IMR-90 (cell line): Measurements from ENCODE around the gene ENDOV. TPM values are rescaled to one million over a fixed set of nuclear protein-coding genes. Genes with fewer than 3 reads are reported as not detected.
A peak's percentile ranks its signal among the peaks of the same experiment; 100 is the strongest.

Source experiments
- ATAC-seq: fragments of 200-7000 bp; cut with Tn5 transposase; 2 replicates; pipeline ENCODE4 v1.9.1; 2020; ENCODE audit warnings: low read depth, mild to moderate bottlenecking, moderate library complexity
- BruUV-seq: library from RNA; stranded (reverse); fragments of 400-500 nt; replicated peaks from 2 replicates; lab custom pipeline; 2021; lab: Mats Ljungman, UMichigan
- CTCF ChIA-PET: fragments of 300-600 bp; formaldehyde crosslinking; extraction: SDS; loops from one replicate; lab custom pipeline; 2021; ENCODE audit warnings: antibody characterized with exemption; lab: Yijun Ruan, JAX
- POLR2A ChIA-PET: fragments of 300-600 bp; sonication (Branson Sonifier 250); formaldehyde crosslinking; loops from one replicate; lab custom pipeline; 2022; ENCODE audit warnings: antibody characterized with exemption; ENCODE audit not compliant: unreplicated experiment; lab: Charles Lee
- DNase-seq: peaks from one replicate; pipeline ENCODE4 v3.0.0; 2013
- H2AFZ ChIP-seq: replicated peaks from 2 replicates; pipeline ENCODE3; 2013; ENCODE audit warnings: low read length, mild to moderate bottlenecking; ENCODE audit not compliant: poor library complexity
- H2AK5ac ChIP-seq: 2 replicates; pipeline ENCODE4 v1.6.1; 2013; ENCODE audit warnings: low read depth, low read length, inconsistent platforms
- H2AK9ac ChIP-seq: replicated peaks from 2 replicates; pipeline ENCODE3; 2013; ENCODE audit warnings: mild to moderate bottlenecking, low read depth, low read length, moderate library complexity; ENCODE audit not compliant: poor library complexity
- H2BK120ac ChIP-seq: 2 replicates; pipeline ENCODE4 v1.6.1; 2013; ENCODE audit warnings: low read depth, low read length, inconsistent platforms
- H2BK15ac ChIP-seq: 3 replicates; pipeline ENCODE4 v1.6.1; 2013; ENCODE audit warnings: low read depth, low read length, inconsistent platforms
- H2BK20ac ChIP-seq: 2 replicates; pipeline ENCODE4 v1.6.1; 2013; ENCODE audit warnings: low read depth, mild to moderate bottlenecking, inconsistent platforms, low read length, moderate library complexity
- H2BK5ac ChIP-seq: 2 replicates; pipeline ENCODE4 v1.6.1; 2013; ENCODE audit warnings: mild to moderate bottlenecking, low read depth, low read length, inconsistent platforms; ENCODE audit not compliant: poor library complexity, severe bottlenecking
- H3K14ac ChIP-seq: replicated peaks from 2 replicates; pipeline ENCODE4 v1.6.1; 2013; ENCODE audit warnings: low read depth, low read length, inconsistent platforms
- H3K18ac ChIP-seq: 2 replicates; pipeline ENCODE4 v1.6.1; 2013; ENCODE audit warnings: low read depth, low read length, control low read depth
- H3K23ac ChIP-seq: 2 replicates; pipeline ENCODE4 v1.6.1; 2013; ENCODE audit warnings: low read depth, low read length, inconsistent platforms
- H3K27ac ChIP-seq: 2 replicates; pipeline ENCODE4 v1.5.1; 2013; ENCODE audit warnings: mild to moderate bottlenecking, control low read depth, low read length; ENCODE audit not compliant: insufficient read depth
- H3K27me3 ChIP-seq: 2 replicates; pipeline ENCODE4 v1.6.1; 2013; ENCODE audit warnings: low read length; ENCODE audit not compliant: control insufficient read depth, insufficient read depth
- H3K36me3 ChIP-seq: 2 replicates; pipeline ENCODE4 v1.6.1; 2013; ENCODE audit warnings: low read length, mixed read lengths; ENCODE audit not compliant: control insufficient read depth, insufficient read depth
- H3K4ac ChIP-seq: 2 replicates; pipeline ENCODE4 v1.6.1; 2013; ENCODE audit warnings: low read depth, low read length, inconsistent platforms
- H3K4me1 ChIP-seq: 2 replicates; pipeline ENCODE4 v1.6.1; 2013; ENCODE audit warnings: low read length, mixed read lengths; ENCODE audit not compliant: control insufficient read depth, insufficient read depth
- H3K4me2 ChIP-seq: 2 replicates; pipeline ENCODE4 v1.6.1; 2013; ENCODE audit warnings: low read depth, mild to moderate bottlenecking, control low read depth, low read length, moderate library complexity
- H3K4me3 ChIP-seq: 2 replicates; pipeline ENCODE4 v1.5.1; 2013; ENCODE audit warnings: low read depth, mild to moderate bottlenecking, control low read depth, low read length, moderate library complexity; ENCODE audit not compliant: insufficient read depth
- H3K56ac ChIP-seq: 2 replicates; pipeline ENCODE4 v1.6.1; 2013; ENCODE audit warnings: low read length, inconsistent platforms; ENCODE audit not compliant: insufficient read depth; ENCODE audit errors: extremely low read depth
- H3K79me1 ChIP-seq, 2 experiments: 2 replicates each; pipeline ENCODE4 v1.6.1; 2013; ENCODE audit warnings: low read length in 2 of 2, inconsistent platforms in 1 of 2, low read depth in 1 of 2
- H3K9ac ChIP-seq: 2 replicates; pipeline ENCODE4 v1.6.1; 2013; ENCODE audit warnings: low read depth, low read length, control low read depth
- H3K9me1 ChIP-seq: 2 replicates; pipeline ENCODE4 v1.6.1; 2013; ENCODE audit warnings: low read length, inconsistent platforms; ENCODE audit not compliant: insufficient read depth
- H3K9me3 ChIP-seq: 2 replicates; pipeline ENCODE4 v1.6.1; 2013; ENCODE audit warnings: low read length; ENCODE audit not compliant: control insufficient read depth, insufficient read depth
- H4K20me1 ChIP-seq: 2 replicates; pipeline ENCODE4 v1.6.1; 2013; ENCODE audit warnings: low read length, inconsistent platforms; ENCODE audit not compliant: insufficient read depth
- H4K5ac ChIP-seq: 2 replicates; pipeline ENCODE4 v1.6.1; 2013; ENCODE audit warnings: mild to moderate bottlenecking, low read depth, low read length, control low read depth
- H4K8ac ChIP-seq, 2 experiments: 2 replicates each; pipeline ENCODE4 v1.6.1; 2013; ENCODE audit warnings: low read depth in 2 of 2, low read length in 2 of 2, control low read depth in 1 of 2, inconsistent platforms in 1 of 2
- H4K91ac ChIP-seq: 2 replicates; pipeline ENCODE4 v1.6.1; 2013; ENCODE audit warnings: low read depth, low read length, inconsistent platforms; ENCODE audit not compliant: insufficient read depth
- CEBPB ChIP-seq: IDR thresholded peaks from 2 replicates; pipeline ENCODE4 v1.6.1; 2012; ENCODE audit warnings: low read depth, low read length, improper control_type of control experiment
- FOS ChIP-seq: fragments of 150-350 bp; IDR thresholded peaks from 2 replicates; pipeline ENCODE4 v1.6.1; 2016; ENCODE audit warnings: low read depth, low read length
- MAZ ChIP-seq: IDR thresholded peaks from 2 replicates; pipeline ENCODE4 v1.6.1; 2012; ENCODE audit warnings: low read depth, mild to moderate bottlenecking, low read length, improper control_type of control experiment, moderate library complexity, borderline replicate concordance
- MXI1 ChIP-seq: IDR thresholded peaks from 2 replicates; pipeline ENCODE4 v1.6.1; 2012; ENCODE audit warnings: low read depth, mild to moderate bottlenecking, low read length, moderate library complexity, borderline replicate concordance
- NFE2L2 ChIP-seq: fragments of 150-350 bp; IDR thresholded peaks from 2 replicates; pipeline ENCODE4 v1.6.1; 2016; ENCODE audit warnings: low read depth, mild to moderate bottlenecking, low read length
- RFX5 ChIP-seq: IDR thresholded peaks from 2 replicates; pipeline ENCODE4 v1.8.0; 2012; ENCODE audit warnings: low read depth, mild to moderate bottlenecking, low read length, moderate library complexity
- SMC3 ChIP-seq: fragments of 150-350 bp; IDR thresholded peaks from 2 replicates; pipeline ENCODE4 v1.6.1; 2016; ENCODE audit warnings: low read depth, mild to moderate bottlenecking, antibody characterized with exemption, low read length, moderate library complexity
- WGBS, 2 experiments: methylation state at CpG; one replicate each; pipeline versions ENCODE4 v1.1.5 to v1.1.7; 2013; ENCODE audit warnings: missing lambda C conversion rate in 2 of 2; ENCODE audit not compliant: insufficient read length in 1 of 2; ENCODE audit errors: extremely low coverage in 2 of 2; 5-methylcytosine and 5-hydroxymethylcytosine counted together
- dilution Hi-C: fragments of 300-500 bp; cut with HindIII; formaldehyde crosslinking; loops from one replicate; pipeline ENCODE4 v1.14.3; 2018; ENCODE audit warnings: low sequenced_read_pairs; ENCODE audit not compliant: unreplicated experiment
- in situ Hi-C: fragments of 300-500 bp; cut with MboI; formaldehyde crosslinking; loops from 3 replicates; pipeline ENCODE4 v1.14.3; 2019; ENCODE audit warnings: low sequenced_read_pairs, inconsistent platforms, mixed read lengths
- intact Hi-C: fragments of 100-400 bp; cut with micrococcal nuclease; formaldehyde crosslinking; loops from 2 replicates; pipeline ENCODE4 v1.10.0; 2022
- polyA plus RNA-seq, 3 experiments: library from polyadenylated mRNA; depleted of rRNA; stranded (reverse); fragments of >200 nt; gene quantifications; 2 replicates each; pipeline ENCODE4 v1.2.3, GENCODE V29; 2012; ENCODE audit warnings: low replicate concordance in 1 of 3
- total RNA-seq: library from RNA; depleted of rRNA; stranded (reverse); fragments of >200 nt; gene quantifications from 2 replicates; pipeline ENCODE4 v1.2.3, GENCODE V29; 2012
- TF ChIP-seq, protein P1 (sequence below): fragments of 150-350 bp; IDR thresholded peaks from 2 replicates; pipeline ENCODE4 v1.6.1; 2017; ENCODE audit warnings: mild to moderate bottlenecking, antibody characterized with exemption, low read length, low read depth
- TF ChIP-seq, protein P2 (sequence below): fragments of 150-350 bp; IDR thresholded peaks from 2 replicates; pipeline ENCODE4 v1.6.1; 2016; ENCODE audit warnings: low read depth, mild to moderate bottlenecking, low read length, moderate library complexity, borderline replicate concordance

The ENDOV gene
- total and polyA plus RNA-seq, 2 of the 4 experiments (the other 2 are of a cell fraction) = 15.1 to 30.3 TPM

DNA sequence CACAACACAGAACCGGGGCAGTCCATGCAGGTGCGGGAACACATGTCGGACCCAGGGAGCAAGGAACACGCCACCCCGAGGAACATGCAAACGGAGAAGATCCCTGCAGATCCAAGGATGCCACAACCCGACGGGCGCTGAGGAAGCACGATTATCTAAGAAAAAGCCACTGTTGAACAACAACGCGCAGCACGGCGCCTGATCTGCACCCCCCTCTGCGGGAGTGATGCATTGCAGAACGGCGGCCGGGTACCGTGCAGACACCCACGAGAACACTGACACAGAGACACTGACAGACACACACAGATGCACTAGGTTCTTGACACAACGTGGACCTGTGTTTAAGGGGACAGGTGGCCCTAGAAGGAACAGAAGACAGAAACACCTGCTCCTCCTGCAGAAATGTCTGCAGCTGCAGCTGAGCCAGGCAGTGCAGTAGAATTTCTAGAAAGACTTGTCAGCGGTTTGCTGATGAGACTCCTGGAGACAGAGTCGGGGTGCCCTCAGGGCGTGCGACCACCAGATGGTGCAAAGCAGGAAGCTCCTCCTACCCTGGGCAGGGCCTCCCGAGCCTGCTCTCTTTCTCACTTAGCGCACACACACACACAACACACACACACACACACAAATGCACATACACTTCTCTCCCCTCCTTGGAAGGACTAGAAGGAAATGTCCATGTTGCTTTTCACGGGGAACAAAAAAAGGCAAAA lies 54.0 kb downstream of the ENDOV start:
- no peak overlapping the region for H2BK15ac ChIP-seq
- H3K18ac ChIP-seq = no peak overlapping the region
- intact Hi-C loops (no loop called here), in situ Hi-C loops (no loop called here), dilution Hi-C loops (no loop called here)
- H3K4me3 ChIP-seq = no peak overlapping the region
- no peaks in the 10 kb centered on the region for H3K9me3 ChIP-seq
- DNase-seq (no peak), ATAC-seq (no peak)
- 89% methylated on average over 21 of the region's 28 CpGs; no CpG with 5 or more reads in 1 of the 2 experiments for WGBS, 2 experiments
- H2AFZ ChIP-seq = peak overlapping the region; percentile 26
- no peak overlapping the region for H3K9ac ChIP-seq
- H2BK20ac ChIP-seq = no peak overlapping the region
- no peak overlapping the region for H3K14ac ChIP-seq
- H2BK120ac ChIP-seq = no peak overlapping the region
- no peak overlapping the region for H2AK5ac ChIP-seq
- H3K27me3 ChIP-seq = peaks cover under 1% of the 10 kb centered on the region; the same call in 1 of the 2 replicates
- no peak overlapping the region for H3K23ac ChIP-seq
- no peak overlapping the region for H3K56ac ChIP-seq
- no peak overlapping the region for H3K4ac ChIP-seq
- H3K4me1 ChIP-seq = no peaks in the 10 kb centered on the region
- H3K27ac ChIP-seq = no peak overlapping the region
- CTCF ChIA-PET = no interaction called here
- peaks cover 0 to 9% of the 10 kb centered on the region in 2 experiments; a peak in 1 of 4 replicates for H3K79me1 ChIP-seq
- H3K9me1 ChIP-seq = peaks cover 2% of the 10 kb centered on the region; the same call in 1 of the 2 replicates
- POLR2A ChIA-PET = no interaction called here
- no TSS peak for BruUV-seq
- no peak overlapping the region for H2BK5ac ChIP-seq
- H4K8ac ChIP-seq = no peak overlapping the region
- no peak overlapping the region for H4K91ac ChIP-seq
- H3K4me2 ChIP-seq = no peak overlapping the region
- peaks cover 32% of the 10 kb centered on the region for H4K20me1 ChIP-seq
- peaks cover 6% of the 10 kb centered on the region; the same call in 1 of the 2 replicates for H3K36me3 ChIP-seq
- no peak overlapping the region for H4K5ac ChIP-seq
- H2AK9ac ChIP-seq = no peak overlapping the region
- no peak for TF ChIP-seq NFE2L2
- no peak for TF ChIP-seq CEBPB
- TF ChIP-seq MXI1 = no peak
- TF ChIP-seq, protein P1, sequence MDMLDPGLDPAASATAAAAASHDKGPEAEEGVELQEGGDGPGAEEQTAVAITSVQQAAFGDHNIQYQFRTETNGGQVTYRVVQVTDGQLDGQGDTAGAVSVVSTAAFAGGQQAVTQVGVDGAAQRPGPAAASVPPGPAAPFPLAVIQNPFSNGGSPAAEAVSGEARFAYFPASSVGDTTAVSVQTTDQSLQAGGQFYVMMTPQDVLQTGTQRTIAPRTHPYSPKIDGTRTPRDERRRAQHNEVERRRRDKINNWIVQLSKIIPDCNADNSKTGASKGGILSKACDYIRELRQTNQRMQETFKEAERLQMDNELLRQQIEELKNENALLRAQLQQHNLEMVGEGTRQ = no peak
- TF ChIP-seq, protein P2, sequence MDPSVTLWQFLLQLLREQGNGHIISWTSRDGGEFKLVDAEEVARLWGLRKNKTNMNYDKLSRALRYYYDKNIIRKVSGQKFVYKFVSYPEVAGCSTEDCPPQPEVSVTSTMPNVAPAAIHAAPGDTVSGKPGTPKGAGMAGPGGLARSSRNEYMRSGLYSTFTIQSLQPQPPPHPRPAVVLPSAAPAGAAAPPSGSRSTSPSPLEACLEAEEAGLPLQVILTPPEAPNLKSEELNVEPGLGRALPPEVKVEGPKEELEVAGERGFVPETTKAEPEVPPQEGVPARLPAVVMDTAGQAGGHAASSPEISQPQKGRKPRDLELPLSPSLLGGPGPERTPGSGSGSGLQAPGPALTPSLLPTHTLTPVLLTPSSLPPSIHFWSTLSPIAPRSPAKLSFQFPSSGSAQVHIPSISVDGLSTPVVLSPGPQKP = no peak
- no peak for TF ChIP-seq RFX5
- TF ChIP-seq SMC3 = no peak
- no peak for TF ChIP-seq FOS
- TF ChIP-seq MAZ = no peak
